K562 (cell line): ENCODE measurements around the gene CELSR1. TPM values are rescaled to one million over a fixed set of nuclear protein-coding genes. Genes with fewer than 3 reads are reported as not detected.

Experiments
- ATAC-seq: fragments of 200-7000 bp; cut with Tn5 transposase; 3 replicates; pipeline ENCODE4 v1.9.1; 2020; ENCODE audit warnings: moderate library complexity
- BruUV-seq: library from RNA; stranded (reverse); fragments of 400-500 nt; replicated peaks from 2 replicates; lab custom pipeline; 2021; lab: Mats Ljungman, UMichigan
- CTCF ChIA-PET: fragments of 300-600 bp; formaldehyde crosslinking; extraction: SDS; loops from one replicate; lab custom pipeline; 2021; ENCODE audit warnings: low intra/inter-chr PET ratio; lab: Yijun Ruan, JAX
- POLR2A ChIA-PET: fragments of 300-600, 350-650 bp; sonication (Branson Sonifier 250); formaldehyde crosslinking; extraction: SDS; loops from one replicate; lab custom pipeline; 2021; ENCODE audit warnings: antibody characterized with exemption, inconsistent platforms; lab: Yijun Ruan, JAX
- DNase-seq, 4 experiments: peaks; one replicate each; pipeline versions ENCODE4 v3.0.0 to v3.0.0-alpha.2; 2011 to 2018; ENCODE audit warnings: low spot score in 3 of 4, mixed read lengths in 3 of 4; ENCODE audit errors: extremely low read depth in 1 of 4
- FAIRE-seq: peaks from 2 replicates; lab custom pipeline; 2011; peaks lifted over from hg19 to GRCh38; lab: Jason Lieb, UNC
- H2AFZ ChIP-seq: 2 replicates; pipeline ENCODE4 v1.6.0; 2011; ENCODE audit warnings: low read depth, low read length, control low read depth, inconsistent platforms
- H3K27ac ChIP-seq: fragments of 200-600 bp; 3 replicates; pipeline ENCODE4 v1.8.0; 2011; ENCODE audit warnings: low read depth, mild to moderate bottlenecking, control low read depth, inconsistent platforms, low read length, moderate library complexity, mixed read lengths; ENCODE audit errors: extremely low read depth
- H3K27me3 ChIP-seq, 2 experiments: fragments of 300-600 bp in 1 of 2; 2 replicates in 1 of 2; 3 replicates in 1 of 2; pipeline versions ENCODE4 v1.6.0 to v1.8.0; 2011; ENCODE audit warnings: inconsistent platforms in 2 of 2, low read length in 2 of 2, mild to moderate bottlenecking in 1 of 2, mixed read lengths in 1 of 2, moderate library complexity in 1 of 2; ENCODE audit not compliant: control insufficient read depth in 2 of 2, insufficient read depth in 2 of 2
- H3K36me3 ChIP-seq: fragments of 300-600 bp; 3 replicates; pipeline ENCODE4 v1.8.0; 2011; ENCODE audit warnings: mild to moderate bottlenecking, low read length, inconsistent platforms; ENCODE audit not compliant: control insufficient read depth, insufficient read depth
- H3K4me1 ChIP-seq, 2 experiments: fragments of 200-600 bp in 1 of 2; replicated peaks in 1 of 2; 2 replicates in 1 of 2; 3 replicates in 1 of 2; pipeline versions ENCODE4 v1.5.1 to v1.8.0; 2011; ENCODE audit warnings: inconsistent platforms in 2 of 2, low read length in 2 of 2, mild to moderate bottlenecking in 1 of 2, mixed read lengths in 1 of 2, moderate library complexity in 1 of 2; ENCODE audit not compliant: control insufficient read depth in 2 of 2, insufficient read depth in 2 of 2
- H3K4me2 ChIP-seq: 2 replicates; pipeline ENCODE4 v1.6.1; 2011; ENCODE audit warnings: low read length, control low read depth, inconsistent platforms, mixed read lengths; ENCODE audit not compliant: insufficient read depth
- H3K4me3 ChIP-seq: fragments of 200-600 bp; sonication (generic), shearing (Covaris generic); 2 replicates; pipeline ENCODE4 v1.5.1; 2016; ENCODE audit warnings: control low read depth, inconsistent platforms
- H3K79me2 ChIP-seq: fragments of 200-600 bp; 3 replicates; pipeline ENCODE4 v1.8.0; 2011; ENCODE audit warnings: low read length, inconsistent platforms; ENCODE audit not compliant: control insufficient read depth, insufficient read depth
- H3K9ac ChIP-seq, 2 experiments: 2 replicates each; pipeline versions ENCODE4 v1.6.0 to v1.6.1; 2011; ENCODE audit warnings: low read depth in 2 of 2, low read length in 2 of 2, control low read depth in 1 of 2, inconsistent platforms in 1 of 2, mild to moderate bottlenecking in 1 of 2, mixed read lengths in 1 of 2; ENCODE audit not compliant: insufficient read depth in 1 of 2
- H3K9me1 ChIP-seq: one replicate; pipeline ENCODE4 v1.6.0; 2011; ENCODE audit warnings: inconsistent platforms, mild to moderate bottlenecking, low read length, moderate library complexity; ENCODE audit not compliant: control insufficient read depth, insufficient read depth
- H3K9me3 ChIP-seq: replicated peaks from 2 replicates; pipeline ENCODE4 v1.5.1; 2011; ENCODE audit warnings: low read depth, low read length, inconsistent platforms; ENCODE audit not compliant: control insufficient read depth, insufficient read depth
- H4K20me1 ChIP-seq: replicated peaks from 2 replicates; pipeline ENCODE4 v1.6.1; 2011; ENCODE audit warnings: low read length, inconsistent platforms, mixed read lengths; ENCODE audit not compliant: control insufficient read depth, insufficient read depth
- ARID2 ChIP-seq: fragments of 450-650 bp; IDR thresholded peaks from 2 replicates; pipeline ENCODE4 v1.6.1; 2017; ENCODE audit warnings: antibody characterized with exemption, mild to moderate bottlenecking
- BMI1 ChIP-seq: fragments of 150-350 bp; IDR thresholded peaks from 2 replicates; pipeline ENCODE4 v1.6.1; 2014; ENCODE audit warnings: low read length
- HMG20A ChIP-seq: fragments of 450-650 bp; formaldehyde crosslinking; conservative IDR thresholded peaks from 2 replicates; pipeline ENCODE4 v1.4.0; 2020; ENCODE audit warnings: mild to moderate bottlenecking, mixed read lengths
- MAFF ChIP-seq: IDR thresholded peaks from 2 replicates; pipeline ENCODE4 v1.6.1; 2012; ENCODE audit warnings: low read length, improper control_type of control experiment
- ZNF57 ChIP-seq: fragments of 450-650 bp; formaldehyde crosslinking; IDR thresholded peaks from 2 replicates; pipeline ENCODE4 v1.4.0; 2020; ENCODE audit warnings: mild to moderate bottlenecking, moderate library complexity
- ZNF778 ChIP-seq: fragments of 450-650 bp; formaldehyde crosslinking; IDR thresholded peaks from 2 replicates; pipeline ENCODE4 v1.4.0; 2020; ENCODE audit warnings: mild to moderate bottlenecking, moderate library complexity
- WGBS: fragments of 100-300 bp; shearing (Covaris generic); methylation state at CpG from one replicate; pipeline ENCODE4 v1.1.6; 2016; ENCODE audit warnings: low coverage, mixed read lengths; ENCODE audit not compliant: insufficient coverage; ENCODE audit errors: missing lambda C conversion rate; 5-methylcytosine and 5-hydroxymethylcytosine counted together
- in situ Hi-C: fragments of 300-500 bp; cut with MboI; formaldehyde crosslinking; loops from 4 replicates; pipeline ENCODE4 v1.15.0; 2018; ENCODE audit warnings: inconsistent platforms, mixed read lengths
- intact Hi-C: fragments of 100-400 bp; cut with micrococcal nuclease; formaldehyde crosslinking; loops from 2 replicates; pipeline ENCODE4 v1.14.2; 2022
- polyA plus RNA-seq, 8 experiments: library from polyadenylated mRNA; depleted of rRNA in 4 of 8; stranded (reverse) in 5 of 8; unstranded in 3 of 8; fragments of >200 nt; fragmentation: Nextera tagmentation in 2 of 8; fragmentation: Illumina TruSeq in 1 of 8; extraction: Ambion mirVana in 2 of 8; extraction: Trizol in 1 of 8; gene quantifications; 2 replicates each; pipeline versions ENCODE4 v1.2.1 to v1.2.3, GENCODE V29; 2011 to 2014; ENCODE audit warnings: inconsistent platforms in 1 of 8, missing spikeins in 1 of 8
- total RNA-seq, 7 experiments: library from RNA; depleted of rRNA in 6 of 7; stranded (reverse); fragments of >200 nt in 6 of 7; fragmentation: Illumina TruSeq in 2 of 7; extraction: Trizol in 2 of 7; gene quantifications; 2 replicates each; pipeline versions ENCODE4 v1.2.1 to v1.2.3, GENCODE V29; 2011 to 2021; ENCODE audit warnings: low replicate concordance in 1 of 7
- TF ChIP-seq, protein P1 (sequence below): fragments of 450-650 bp; IDR thresholded peaks from 2 replicates; pipeline ENCODE4 v1.6.1; 2018; ENCODE audit not compliant: partially characterized antibody
- TF ChIP-seq, protein P2 (sequence below): fragments of 200-800 bp; sonication (Bioruptor generic); IDR thresholded peaks from 2 replicates; pipeline ENCODE4 v1.6.1; 2017; ENCODE audit warnings: missing genetic modification characterization, missing compliant biosample characterization

Gene CELSR1
- total and polyA plus RNA-seq, 9 of the 15 experiments (the other 6 are each of a cell fraction or from before 2014, with no cell fraction given) = under 0.01 to 0.09 TPM; not detected in 7

DNA sequence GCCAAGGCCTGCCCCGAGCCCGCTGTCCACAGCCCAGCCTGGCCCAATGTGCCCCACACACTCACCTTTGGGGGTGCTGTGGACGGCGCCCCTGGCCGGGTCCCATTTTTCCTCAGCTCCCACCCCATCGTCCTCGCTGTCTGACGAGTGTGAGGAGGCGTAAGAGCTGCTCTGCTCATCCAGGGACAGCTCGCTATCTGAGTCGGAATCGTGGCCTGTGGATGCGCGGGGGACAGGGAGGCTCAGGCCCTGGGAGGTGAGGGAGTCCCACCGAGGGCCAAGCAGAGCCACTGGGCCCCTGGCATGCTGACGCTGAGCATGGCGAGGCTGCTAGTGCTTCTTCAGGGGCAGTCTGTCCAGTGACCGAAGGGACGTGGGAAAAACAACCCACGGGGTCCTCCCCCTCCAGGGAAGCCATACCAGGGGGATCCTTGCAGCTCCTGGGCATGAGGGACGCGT lies 172.2 kb downstream of the CELSR1 start:
- no peak overlapping the region for H3K9ac ChIP-seq
- intact Hi-C loops = no loop called here
- peaks cover 0 to 35% of the 10 kb centered on the region in 2 experiments; a peak in 2 of 5 replicates for H3K4me1 ChIP-seq
- 19% methylated on average over 10 of the region's 22 CpGs for WGBS
- H3K27ac ChIP-seq = no peak overlapping the region
- no peak for ATAC-seq
- no TSS peak for BruUV-seq
- no peaks in the 10 kb centered on the region for H3K9me3 ChIP-seq
- DNase-seq = no peak
- TF ChIP-seq MAFF (no peak), ARID2 (no peak), BMI1 (no peak), HMG20A (CRISPR knock-in tag) (no peak), ZNF57 (CRISPR knock-in tag) (no peak), ZNF778 (CRISPR knock-in tag) (no peak)
- TF ChIP-seq, protein P1, sequence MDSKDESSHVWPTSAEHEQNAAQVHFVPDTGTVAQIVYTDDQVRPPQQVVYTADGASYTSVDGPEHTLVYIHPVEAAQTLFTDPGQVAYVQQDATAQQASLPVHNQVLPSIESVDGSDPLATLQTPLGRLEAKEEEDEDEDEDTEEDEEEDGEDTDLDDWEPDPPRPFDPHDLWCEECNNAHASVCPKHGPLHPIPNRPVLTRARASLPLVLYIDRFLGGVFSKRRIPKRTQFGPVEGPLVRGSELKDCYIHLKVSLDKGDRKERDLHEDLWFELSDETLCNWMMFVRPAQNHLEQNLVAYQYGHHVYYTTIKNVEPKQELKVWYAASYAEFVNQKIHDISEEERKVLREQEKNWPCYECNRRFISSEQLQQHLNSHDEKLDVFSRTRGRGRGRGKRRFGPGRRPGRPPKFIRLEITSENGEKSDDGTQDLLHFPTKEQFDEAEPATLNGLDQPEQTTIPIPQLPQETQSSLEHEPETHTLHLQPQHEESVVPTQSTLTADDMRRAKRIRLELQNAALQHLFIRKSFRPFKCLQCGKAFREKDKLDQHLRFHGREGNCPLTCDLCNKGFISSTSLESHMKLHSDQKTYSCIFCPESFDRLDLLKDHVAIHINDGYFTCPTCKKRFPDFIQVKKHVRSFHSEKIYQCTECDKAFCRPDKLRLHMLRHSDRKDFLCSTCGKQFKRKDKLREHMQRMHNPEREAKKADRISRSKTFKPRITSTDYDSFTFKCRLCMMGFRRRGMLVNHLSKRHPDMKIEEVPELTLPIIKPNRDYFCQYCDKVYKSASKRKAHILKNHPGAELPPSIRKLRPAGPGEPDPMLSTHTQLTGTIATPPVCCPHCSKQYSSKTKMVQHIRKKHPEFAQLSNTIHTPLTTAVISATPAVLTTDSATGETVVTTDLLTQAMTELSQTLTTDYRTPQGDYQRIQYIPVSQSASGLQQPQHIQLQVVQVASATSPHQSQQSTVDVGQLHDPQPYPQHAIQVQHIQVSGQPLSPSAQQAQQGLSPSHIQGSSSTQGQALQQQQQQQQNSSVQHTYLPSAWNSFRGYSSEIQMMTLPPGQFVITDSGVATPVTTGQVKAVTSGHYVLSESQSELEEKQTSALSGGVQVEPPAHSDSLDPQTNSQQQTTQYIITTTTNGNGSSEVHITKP = no peak
- TF ChIP-seq, protein P2, sequence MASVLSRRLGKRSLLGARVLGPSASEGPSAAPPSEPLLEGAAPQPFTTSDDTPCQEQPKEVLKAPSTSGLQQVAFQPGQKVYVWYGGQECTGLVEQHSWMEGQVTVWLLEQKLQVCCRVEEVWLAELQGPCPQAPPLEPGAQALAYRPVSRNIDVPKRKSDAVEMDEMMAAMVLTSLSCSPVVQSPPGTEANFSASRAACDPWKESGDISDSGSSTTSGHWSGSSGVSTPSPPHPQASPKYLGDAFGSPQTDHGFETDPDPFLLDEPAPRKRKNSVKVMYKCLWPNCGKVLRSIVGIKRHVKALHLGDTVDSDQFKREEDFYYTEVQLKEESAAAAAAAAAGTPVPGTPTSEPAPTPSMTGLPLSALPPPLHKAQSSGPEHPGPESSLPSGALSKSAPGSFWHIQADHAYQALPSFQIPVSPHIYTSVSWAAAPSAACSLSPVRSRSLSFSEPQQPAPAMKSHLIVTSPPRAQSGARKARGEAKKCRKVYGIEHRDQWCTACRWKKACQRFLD (CRISPR knock-in tag) = no peak
- H3K4me2 ChIP-seq = no peak overlapping the region
- peaks cover 5 to 49% of the 10 kb centered on the region in 2 experiments; a peak in 4 of 5 replicates for H3K27me3 ChIP-seq
- in situ Hi-C loops = loop anchor here (5.0 kb wide), 1 partner anchor 177 kb away; no protein-coding TSS in a partner anchor
- FAIRE-seq = no peak
- H3K79me2 ChIP-seq = no peaks in the 10 kb centered on the region
- ChIA-PET CTCF (no interaction called here), POLR2A (no interaction called here)
- no peaks in the 10 kb centered on the region for H3K36me3 ChIP-seq
- H3K9me1 ChIP-seq = no peaks in the 10 kb centered on the region
- H4K20me1 ChIP-seq = peaks cover 6% of the 10 kb centered on the region
- H2AFZ ChIP-seq = no peak overlapping the region
- no peak overlapping the region for H3K4me3 ChIP-seq
